WI38 (cell line): ENCODE measurements around the gene RANBP1.

Experiments used
- H3K4me3 ChIP-seq: 2 replicates; pipeline ENCODE4 v1.5.1; 2011; ENCODE audit warnings: low read depth, mild to moderate bottlenecking, control low read depth, low read length
- TF ChIP-seq, protein P1 (sequence below): IDR thresholded peaks from 2 replicates; pipeline ENCODE4 v1.5.1; 2012; ENCODE audit warnings: low read depth, mild to moderate bottlenecking, control low read depth, low read length

RANBP1 gene

DNA sequence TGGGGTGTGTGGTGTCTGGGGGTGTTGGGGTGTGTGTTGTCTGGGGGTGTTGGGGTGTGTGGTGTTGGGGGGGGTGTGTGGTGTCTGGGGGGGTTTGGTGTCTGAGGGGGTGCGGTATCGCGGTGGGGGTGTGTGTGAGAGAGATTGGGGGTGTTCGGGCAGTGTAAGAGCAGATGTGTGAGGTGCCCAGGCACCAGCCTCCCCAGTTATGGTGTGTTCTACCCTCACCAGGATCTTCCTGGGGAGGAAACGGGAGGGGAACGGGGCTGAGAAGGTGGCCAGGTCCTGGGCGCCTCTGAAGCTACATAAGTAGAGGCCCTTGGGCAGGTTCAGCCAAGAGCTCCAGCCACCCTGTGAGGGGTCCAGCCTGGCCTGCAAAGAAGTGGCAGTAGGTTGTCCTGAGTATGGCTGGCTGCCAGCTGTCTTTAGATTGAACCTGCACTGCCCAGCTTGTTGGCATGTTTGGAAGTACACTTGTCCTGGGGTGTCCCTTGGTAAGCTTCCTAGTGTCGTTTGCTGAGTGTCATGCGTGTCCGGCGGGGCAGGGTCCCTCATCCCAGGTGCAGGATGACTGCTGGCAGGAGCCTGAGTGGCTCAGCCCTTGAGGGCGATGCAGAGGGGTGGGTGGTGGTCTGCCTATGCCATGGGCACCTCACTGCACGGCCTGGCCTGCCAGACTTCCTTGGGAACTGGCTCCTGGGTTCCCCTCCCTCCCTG, 7.6 kb downstream of the RANBP1 start:
- TF ChIP-seq, protein P1, sequence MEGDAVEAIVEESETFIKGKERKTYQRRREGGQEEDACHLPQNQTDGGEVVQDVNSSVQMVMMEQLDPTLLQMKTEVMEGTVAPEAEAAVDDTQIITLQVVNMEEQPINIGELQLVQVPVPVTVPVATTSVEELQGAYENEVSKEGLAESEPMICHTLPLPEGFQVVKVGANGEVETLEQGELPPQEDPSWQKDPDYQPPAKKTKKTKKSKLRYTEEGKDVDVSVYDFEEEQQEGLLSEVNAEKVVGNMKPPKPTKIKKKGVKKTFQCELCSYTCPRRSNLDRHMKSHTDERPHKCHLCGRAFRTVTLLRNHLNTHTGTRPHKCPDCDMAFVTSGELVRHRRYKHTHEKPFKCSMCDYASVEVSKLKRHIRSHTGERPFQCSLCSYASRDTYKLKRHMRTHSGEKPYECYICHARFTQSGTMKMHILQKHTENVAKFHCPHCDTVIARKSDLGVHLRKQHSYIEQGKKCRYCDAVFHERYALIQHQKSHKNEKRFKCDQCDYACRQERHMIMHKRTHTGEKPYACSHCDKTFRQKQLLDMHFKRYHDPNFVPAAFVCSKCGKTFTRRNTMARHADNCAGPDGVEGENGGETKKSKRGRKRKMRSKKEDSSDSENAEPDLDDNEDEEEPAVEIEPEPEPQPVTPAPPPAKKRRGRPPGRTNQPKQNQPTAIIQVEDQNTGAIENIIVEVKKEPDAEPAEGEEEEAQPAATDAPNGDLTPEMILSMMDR, result no peak
- H3K4me3 ChIP-seq, result no peak overlapping the region

DNA sequence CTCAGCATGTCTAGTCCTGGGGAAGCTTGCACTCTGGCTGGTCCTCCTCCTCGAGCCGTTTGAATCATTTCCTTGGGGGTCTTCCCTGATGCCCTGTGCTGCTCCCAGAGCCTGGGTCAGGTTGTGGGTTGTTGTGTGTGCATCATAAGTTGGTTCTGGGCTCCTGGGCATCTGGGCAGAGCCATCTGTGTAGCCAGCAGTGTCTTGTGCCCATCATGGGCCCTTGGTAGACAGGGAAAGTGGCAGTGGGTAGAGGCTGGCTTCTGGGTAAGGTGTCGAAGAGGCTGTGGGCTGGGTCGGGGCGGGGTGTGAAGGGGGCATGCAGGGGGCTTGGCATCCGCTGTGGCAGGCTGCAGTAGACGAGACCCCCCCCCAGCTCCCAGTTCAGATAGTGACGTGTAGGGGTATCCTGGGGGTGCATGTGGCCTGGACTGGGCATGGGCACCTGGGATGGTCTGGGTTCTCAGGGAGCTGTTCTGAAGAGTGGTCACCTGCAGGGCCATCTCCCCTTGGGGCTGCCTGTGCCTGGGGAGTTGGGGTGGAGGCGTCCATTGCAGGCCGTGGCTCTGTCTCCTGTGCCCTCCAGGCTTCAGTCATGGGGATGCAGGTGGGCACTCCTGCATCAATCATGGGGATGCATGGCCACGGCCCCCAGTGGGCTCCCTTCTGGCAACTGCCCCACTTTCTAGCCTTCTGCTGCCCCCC, 8.3 kb downstream of the RANBP1 start:
- TF ChIP-seq, protein P1, result no peak
- H3K4me3 ChIP-seq, result no peak overlapping the region

DNA sequence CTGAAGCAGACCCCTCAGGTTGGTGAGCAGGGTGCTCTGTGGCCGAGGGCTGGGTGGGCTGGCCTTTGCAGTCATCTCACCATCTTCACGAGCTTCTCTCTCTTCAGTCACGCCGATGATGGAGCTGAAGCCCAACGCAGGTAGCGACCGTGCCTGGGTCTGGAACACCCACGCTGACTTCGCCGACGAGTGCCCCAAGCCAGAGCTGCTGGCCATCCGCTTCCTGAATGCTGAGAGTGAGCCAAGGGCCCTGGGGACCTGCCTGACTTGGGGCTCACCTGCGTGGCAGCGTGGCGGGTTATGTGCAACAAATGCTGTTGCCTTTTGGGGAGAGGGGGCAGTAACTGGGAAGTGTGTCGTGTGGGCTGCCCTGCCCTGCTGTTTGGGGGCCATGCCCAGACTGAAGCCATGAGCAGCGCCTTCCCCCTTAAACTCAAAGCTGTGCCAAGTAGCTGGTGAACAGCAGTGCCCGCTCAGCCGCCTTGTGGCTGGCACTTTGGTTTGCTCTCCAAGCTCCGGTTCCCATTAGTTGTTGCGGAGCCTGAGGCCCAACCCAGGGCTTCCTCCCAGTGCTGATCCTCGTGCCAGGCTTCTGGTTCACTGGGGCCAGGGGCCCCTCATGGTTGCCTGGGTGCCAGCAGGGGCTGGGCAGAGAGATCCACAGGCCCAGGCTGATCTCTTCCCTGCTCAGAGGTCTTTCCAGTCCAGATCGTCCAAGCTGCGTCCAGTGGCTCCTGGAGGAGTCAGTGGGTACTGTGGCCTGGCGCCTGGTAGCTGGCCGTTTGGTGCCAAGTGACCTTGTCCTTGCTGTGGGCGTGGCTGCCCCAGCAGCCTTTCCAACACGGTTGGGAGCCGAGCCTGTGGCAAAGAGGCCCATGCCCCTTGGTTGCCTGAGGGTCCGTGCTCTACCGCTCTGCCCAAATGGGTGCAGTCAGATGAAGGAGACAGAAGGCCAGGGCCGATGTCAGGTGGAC, 9.6 kb downstream of the RANBP1 start:
- TF ChIP-seq, protein P1, result no peak
- H3K4me3 ChIP-seq, result no peak overlapping the region

- TF ChIP-seq, protein P1, result no peak
- no peak overlapping the region for H3K4me3 ChIP-seq
Observed at GRCh38 chr22:20126284-20127029, 10.6 kb downstream of the RANBP1 start.

GRCh38 chr22:20127318-20127868, 11.5 kb downstream of the RANBP1 start:
- no peak overlapping the region for H3K4me3 ChIP-seq
- TF ChIP-seq, protein P1, result no peak

DNA sequence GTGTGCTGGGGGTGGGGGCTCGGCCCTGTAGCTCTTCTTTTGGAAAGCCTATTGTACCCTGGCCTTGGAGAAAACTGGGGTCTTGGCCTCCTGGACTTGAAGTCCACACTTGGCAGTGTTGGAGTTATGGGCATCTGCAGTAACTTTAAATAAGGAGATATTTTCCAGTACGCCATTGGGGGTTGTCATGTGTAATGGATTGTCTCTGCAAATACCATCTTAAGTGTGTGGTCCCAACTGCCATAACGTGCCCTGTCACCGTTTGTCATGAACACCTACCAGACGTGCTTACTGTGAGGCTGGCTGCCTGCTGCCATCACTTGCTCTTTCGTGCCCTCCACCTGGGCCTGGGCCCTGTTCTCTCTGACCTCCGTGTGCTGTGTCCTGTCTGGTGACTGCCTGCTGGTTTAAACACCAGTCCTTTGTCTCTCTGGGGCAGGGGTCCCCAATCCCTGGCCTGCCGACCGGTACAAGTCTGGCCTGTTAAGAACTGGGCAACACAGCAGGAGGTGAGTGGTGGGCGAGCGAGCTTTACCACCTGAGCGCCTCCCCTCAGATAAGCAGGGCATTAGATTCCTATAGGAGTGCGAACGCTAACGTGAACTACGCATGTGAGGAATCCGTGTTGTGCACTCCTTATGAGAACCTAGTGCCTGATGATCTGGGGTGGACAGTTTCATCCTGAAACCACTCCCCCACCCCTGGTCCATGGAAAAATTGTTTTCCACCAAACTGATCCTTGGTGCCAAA, 12.1 kb downstream of the RANBP1 start:
- H3K4me3 ChIP-seq, result no peak overlapping the region
- TF ChIP-seq, protein P1, result no peak
